Activated T-helper 2 cell treated with anti-CD3 and anti-CD28 coated beads, Interferon-gamma antibody, Interleukin-2, Interleukin-4, amounts not matched to agents 10 μg/mL and 5 μg/mL and 100 μg/mL, durations not matched to agents 14 hours and 24 hours and 36 hours (primary cell): ENCODE data around the gene YIPF2. TPM values are rescaled to one million over a fixed set of nuclear protein-coding genes. Genes with fewer than 3 reads are reported as not detected.

Source experiments
- DNase-seq: peaks from one replicate; pipeline ENCODE4 v3.0.0; 2021; ENCODE audit warnings: low spot score
- H3K27ac Mint-ChIP-seq: one replicate; pipeline ENCODE4 v1.8.0; 2021; ENCODE audit warnings: mixed read lengths
- H3K27me3 Mint-ChIP-seq: one replicate; pipeline ENCODE4 v1.8.0; 2021; ENCODE audit warnings: low read depth, mixed read lengths
- H3K36me3 Mint-ChIP-seq: one replicate; pipeline ENCODE4 v1.8.0; 2021; ENCODE audit warnings: low read depth, mixed read lengths
- H3K4me1 Mint-ChIP-seq: one replicate; pipeline ENCODE4 v1.8.0; 2021; ENCODE audit warnings: low read depth, mixed read lengths
- H3K4me3 Mint-ChIP-seq: one replicate; pipeline ENCODE4 v1.8.0; 2021; ENCODE audit warnings: low read depth, mild to moderate bottlenecking, moderate library complexity, mixed read lengths
- H3K9me3 Mint-ChIP-seq: one replicate; pipeline ENCODE4 v1.8.0; 2021; ENCODE audit warnings: mixed read lengths
- intact Hi-C: fragments of 100-400 bp; cut with micrococcal nuclease; formaldehyde crosslinking; loops from one replicate; pipeline ENCODE4 v1.15.1; 2023
- total RNA-seq: library from RNA; stranded (reverse); gene quantifications from 2 replicates; pipeline ENCODE4 v1.2.3, GENCODE V29; 2022

Gene YIPF2
- 25.0 and 25.9 TPM in 2 replicates for total RNA-seq

DNA sequence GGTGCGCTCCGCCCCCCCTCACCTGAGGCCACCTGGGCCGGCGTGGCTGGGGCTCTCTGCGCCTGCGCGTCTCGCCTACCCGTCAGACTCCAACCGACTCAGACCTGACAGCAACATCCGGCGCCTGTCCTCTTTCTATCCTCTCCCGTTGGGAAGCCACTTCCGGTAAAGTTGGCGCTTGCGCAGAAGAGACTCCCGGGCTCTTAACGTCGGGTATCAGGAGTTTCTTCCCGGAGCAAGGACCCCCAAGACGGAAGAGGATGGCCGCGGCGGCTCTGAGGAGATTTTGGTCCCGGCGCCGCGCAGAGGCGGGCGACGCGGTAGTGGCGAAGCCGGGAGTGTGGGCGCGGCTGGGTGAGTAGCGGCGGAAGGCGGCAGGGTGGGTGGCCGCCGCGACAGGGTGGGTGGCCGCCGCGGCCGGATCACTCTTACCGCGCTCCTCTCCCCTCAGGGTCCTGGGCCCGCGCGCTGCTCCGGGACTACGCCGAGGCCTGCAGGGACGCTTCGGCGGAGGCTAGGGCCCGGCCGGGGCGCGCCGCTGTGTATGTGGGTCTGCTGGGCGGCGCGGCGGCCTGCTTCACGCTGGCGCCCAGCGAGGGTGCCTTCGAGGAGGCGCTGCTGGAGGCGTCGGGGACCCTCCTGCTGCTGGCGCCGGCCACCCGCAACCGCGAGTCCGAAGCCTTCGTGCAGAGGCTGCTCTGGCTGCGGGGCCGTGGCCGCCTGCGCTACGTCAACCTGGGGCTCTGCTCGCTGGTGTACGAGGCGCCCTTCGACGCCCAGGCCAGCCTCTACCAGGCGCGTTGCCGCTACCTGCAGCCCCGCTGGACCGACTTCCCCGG, at the start of gene YIPF2, which contains the start of gene TIMM29:
Gene YIPF2, minus strand, starts transcription at position 77 of the 839 bp plus-strand sequence. CDS start 229 bp downstream, outside the sequence.
Gene TIMM29, plus strand, starts transcription at position 249 of the 839 bp plus-strand sequence. Its CDS starts 12 bp downstream, at position 261.
- H3K9me3 Mint-ChIP-seq: no peaks in the 10 kb centered on the region
- H3K27ac Mint-ChIP-seq: peak within 1 kb of the TSS; percentile 80
- peak within 1 kb of the TSS; percentile 94 for H3K4me3 Mint-ChIP-seq
- peaks cover 27% of the 10 kb centered on the region for H3K36me3 Mint-ChIP-seq
- H3K4me1 Mint-ChIP-seq: peaks cover 13% of the 10 kb centered on the region
- intact Hi-C loops: loop anchor here (1.0 to 2.0 kb wide), 2 partner anchors 33 to 58 kb away; partner anchors contain the start of genes CARM1 and SMARCA4
- peak; percentile 91 for DNase-seq
- H3K27me3 Mint-ChIP-seq: no peaks in the 10 kb centered on the region

DNA sequence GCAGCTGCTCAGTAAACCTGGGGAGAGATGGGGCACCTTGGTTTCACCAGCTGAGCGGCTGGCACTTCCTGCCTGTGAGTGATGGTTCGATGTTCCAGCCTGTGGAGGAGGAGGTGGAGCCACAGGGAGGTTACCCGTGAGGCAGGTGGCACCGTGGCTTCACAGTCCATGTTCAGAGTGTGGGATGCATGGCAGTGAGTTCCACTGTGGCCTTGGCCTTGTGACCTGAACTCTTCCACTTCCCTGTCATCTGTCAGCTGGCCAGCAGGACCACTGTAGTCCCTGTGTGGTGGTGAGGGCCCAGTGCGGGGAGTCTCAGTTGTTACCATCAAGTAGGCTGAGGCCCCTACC, 49.3 kb upstream of the YIPF2 start:
- Mint-ChIP-seq H3K4me3 (no peak overlapping the region), H3K36me3 (peaks cover 2% of the 10 kb centered on the region), H3K27ac (no peak overlapping the region), H3K9me3 (no peaks in the 10 kb centered on the region), H3K27me3 (no peaks in the 10 kb centered on the region), H3K4me1 (peaks cover 12% of the 10 kb centered on the region)
- intact Hi-C loops: no loop called here
- DNase-seq: no peak

DNA sequence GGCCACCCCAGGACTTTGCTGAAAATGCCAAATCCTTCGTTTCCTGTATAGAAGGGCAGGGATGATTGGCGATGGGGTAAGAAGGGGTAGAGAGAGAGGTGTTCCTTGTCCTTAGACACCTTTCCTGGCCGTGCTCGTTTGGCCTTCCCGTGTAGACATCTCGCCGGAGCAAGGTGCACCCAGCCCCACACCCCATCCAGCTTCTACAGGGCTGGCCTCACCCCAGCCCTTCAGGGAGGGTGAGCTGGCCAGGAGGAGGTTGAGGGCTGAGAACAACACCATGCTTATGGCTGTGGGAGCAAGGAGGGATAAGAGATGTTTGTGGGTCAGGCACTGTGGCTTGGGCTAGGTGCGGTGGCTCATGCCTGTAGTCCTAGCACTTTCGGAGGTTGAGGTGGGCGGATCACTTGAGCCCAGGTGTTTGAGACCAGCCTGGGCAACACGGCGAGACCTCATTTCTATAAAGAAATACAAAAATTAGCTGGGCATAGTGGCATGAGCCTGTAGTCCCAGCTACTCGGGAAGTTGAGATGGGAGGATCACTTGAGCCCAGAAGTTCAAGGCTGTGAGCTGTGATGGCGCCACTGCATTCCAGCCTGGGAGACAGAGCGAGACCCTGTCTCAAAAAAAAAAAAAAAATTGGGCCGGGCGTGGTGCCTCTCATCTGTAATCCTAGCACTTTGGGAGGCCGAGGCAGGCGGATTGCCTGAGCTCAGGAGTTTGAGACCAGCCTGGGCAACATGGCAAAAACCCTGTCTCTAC, 47.9 kb upstream of the YIPF2 start:
- intact Hi-C loops: no loop called here
- no peak overlapping the region for H3K4me3 Mint-ChIP-seq
- DNase-seq: no peak
- no peaks in the 10 kb centered on the region for H3K9me3 Mint-ChIP-seq
- no peaks in the 10 kb centered on the region for H3K27me3 Mint-ChIP-seq
- H3K36me3 Mint-ChIP-seq: peaks cover 2% of the 10 kb centered on the region
- H3K4me1 Mint-ChIP-seq: peaks cover 12% of the 10 kb centered on the region
- H3K27ac Mint-ChIP-seq: no peak overlapping the region

DNA sequence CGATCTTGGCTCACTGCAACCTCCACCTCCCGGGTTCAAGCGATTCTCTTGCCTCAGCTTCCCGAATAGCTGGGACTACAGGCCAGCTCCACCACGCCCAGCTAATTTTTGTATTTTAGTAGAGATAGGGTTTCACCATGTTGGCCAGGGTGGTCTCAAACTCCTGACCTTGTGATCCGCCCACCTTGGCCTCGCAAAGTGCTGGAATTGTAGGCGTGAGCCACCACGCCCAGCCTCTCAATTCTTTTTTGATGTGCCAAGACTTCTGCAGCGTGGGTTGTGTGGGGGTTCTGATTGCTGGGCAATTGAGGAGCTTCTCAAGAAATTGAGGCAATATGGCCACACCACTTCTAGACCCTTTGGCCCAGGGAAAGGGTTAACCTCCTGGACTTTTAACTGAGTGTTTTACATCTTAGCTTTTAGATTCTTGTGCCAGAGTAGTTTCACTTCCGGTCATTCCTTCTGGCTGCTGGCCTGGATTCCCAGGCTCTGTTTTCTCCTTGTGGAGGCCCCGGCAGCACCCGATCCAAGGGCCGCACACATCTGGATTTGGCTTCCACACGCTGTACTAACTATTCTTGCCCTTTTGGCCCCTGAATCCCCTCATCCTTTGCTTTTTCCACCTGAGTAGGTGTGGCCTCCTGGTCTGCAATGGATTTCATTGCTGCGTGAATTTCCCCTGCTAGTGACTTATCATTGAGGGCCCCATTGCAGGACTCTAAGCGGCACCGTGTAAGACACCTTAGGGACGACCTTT, 47.1 kb upstream of the YIPF2 start:
- H3K27ac Mint-ChIP-seq: no peak overlapping the region
- peaks cover 15% of the 10 kb centered on the region for H3K4me1 Mint-ChIP-seq
- intact Hi-C loops: no loop called here
- no peak overlapping the region for H3K4me3 Mint-ChIP-seq
- H3K9me3 Mint-ChIP-seq: no peaks in the 10 kb centered on the region
- H3K27me3 Mint-ChIP-seq: no peaks in the 10 kb centered on the region
- peaks cover 2% of the 10 kb centered on the region for H3K36me3 Mint-ChIP-seq
- no peak for DNase-seq

GRCh38 chr19:10971107-10971726, 42.8 kb upstream of the YIPF2 start:
- no peaks in the 10 kb centered on the region for H3K27me3 Mint-ChIP-seq
- H3K4me3 Mint-ChIP-seq: no peak overlapping the region
- H3K36me3 Mint-ChIP-seq: no peaks in the 10 kb centered on the region
- no peak overlapping the region for H3K27ac Mint-ChIP-seq
- H3K9me3 Mint-ChIP-seq: no peaks in the 10 kb centered on the region
- peaks cover 19% of the 10 kb centered on the region for H3K4me1 Mint-ChIP-seq
- no peak for DNase-seq
- intact Hi-C loops: no loop called here

DNA sequence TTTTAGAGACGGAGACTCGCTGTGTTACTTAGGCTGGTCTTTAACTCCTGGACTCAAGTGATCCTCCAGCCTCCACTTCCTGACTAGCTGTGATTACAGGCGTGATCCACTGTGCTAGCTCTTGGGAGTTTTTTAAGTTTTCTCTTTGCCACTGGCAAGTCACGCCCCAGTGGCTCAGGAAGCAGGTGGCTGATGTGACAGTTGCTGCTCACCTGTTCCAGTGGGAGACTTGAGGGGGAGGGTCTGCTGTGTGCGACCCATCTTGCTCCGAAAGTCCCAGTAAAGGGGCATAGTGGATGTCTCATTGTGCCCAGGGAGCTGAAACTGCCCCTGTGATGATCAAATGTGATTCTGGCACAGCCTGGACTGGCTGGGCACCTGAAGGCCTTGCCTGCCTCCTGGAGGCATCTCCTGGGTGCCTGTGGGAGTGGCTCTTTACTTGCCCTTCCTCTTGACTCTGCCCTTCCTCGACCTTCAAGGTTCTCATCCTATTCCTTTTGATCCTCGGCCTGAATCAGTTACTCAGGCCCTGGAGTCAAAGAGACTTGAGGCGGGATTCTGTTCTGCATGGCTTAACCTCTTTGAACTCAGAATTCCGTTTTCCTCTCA, 40.2 kb upstream of the YIPF2 start:
- intact Hi-C loops: no loop called here
- Mint-ChIP-seq H3K36me3 (peaks cover 11% of the 10 kb centered on the region), H3K4me3 (no peak overlapping the region), H3K4me1 (peaks cover 22% of the 10 kb centered on the region), H3K9me3 (no peaks in the 10 kb centered on the region), H3K27ac (no peak overlapping the region), H3K27me3 (no peaks in the 10 kb centered on the region)
- DNase-seq: no peak

DNA sequence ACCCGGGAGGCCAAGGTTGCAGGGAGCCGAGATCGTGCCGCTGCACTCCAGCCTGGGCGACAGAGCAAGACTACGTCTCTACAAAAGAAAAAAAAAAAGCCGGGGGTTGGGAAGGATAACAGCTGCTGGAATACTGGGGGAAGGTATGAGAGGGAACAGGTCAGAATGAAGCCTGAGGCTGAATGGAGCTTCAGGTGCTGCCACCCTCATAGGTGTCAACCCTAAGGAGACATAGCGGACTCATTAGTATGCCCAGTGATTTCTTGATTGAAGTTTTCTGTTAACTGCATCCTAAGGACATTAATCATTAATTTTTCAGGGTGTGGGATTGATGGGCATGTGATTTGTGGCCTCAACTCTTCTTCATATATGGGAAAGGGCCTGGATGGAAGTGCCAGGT, 38.4 kb upstream of the YIPF2 start:
- peaks cover 12% of the 10 kb centered on the region for H3K36me3 Mint-ChIP-seq
- no peak overlapping the region for H3K4me3 Mint-ChIP-seq
- no peaks in the 10 kb centered on the region for H3K9me3 Mint-ChIP-seq
- H3K27me3 Mint-ChIP-seq: no peaks in the 10 kb centered on the region
- intact Hi-C loops: no loop called here
- H3K4me1 Mint-ChIP-seq: peaks cover 35% of the 10 kb centered on the region
- H3K27ac Mint-ChIP-seq: no peak overlapping the region
- DNase-seq: no peak

DNA sequence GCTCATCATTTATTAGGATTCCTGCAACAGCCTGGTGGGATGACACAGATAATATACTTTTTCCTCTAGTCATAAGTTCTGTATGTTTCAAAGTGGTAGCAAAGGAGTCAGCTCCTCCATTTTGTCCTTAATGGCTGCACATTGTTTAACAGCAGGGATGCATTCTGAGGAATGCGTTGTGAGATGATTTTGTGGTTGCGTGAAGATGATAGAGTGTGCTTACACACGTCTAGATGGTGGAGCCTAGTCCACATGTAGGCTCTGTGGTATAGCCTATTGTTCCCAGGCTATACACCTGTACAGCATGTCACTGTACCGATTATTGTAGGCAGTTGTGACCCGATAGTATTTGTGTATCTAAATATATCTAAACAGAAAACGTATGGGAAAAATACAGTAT, 37.0 kb upstream of the YIPF2 start:
- peaks cover 35% of the 10 kb centered on the region for H3K4me1 Mint-ChIP-seq
- no peaks in the 10 kb centered on the region for H3K9me3 Mint-ChIP-seq
- no peak overlapping the region for H3K27ac Mint-ChIP-seq
- no peak overlapping the region for H3K4me3 Mint-ChIP-seq
- no peak for DNase-seq
- H3K36me3 Mint-ChIP-seq: peaks cover 12% of the 10 kb centered on the region
- no peaks in the 10 kb centered on the region for H3K27me3 Mint-ChIP-seq
- intact Hi-C loops: no loop called here

GRCh38 chr19:10964903-10965302, 36.5 kb upstream of the YIPF2 start:
- Mint-ChIP-seq H3K9me3 (no peaks in the 10 kb centered on the region), H3K4me3 (no peak overlapping the region), H3K27me3 (no peaks in the 10 kb centered on the region), H3K4me1 (peaks cover 35% of the 10 kb centered on the region), H3K27ac (no peak overlapping the region), H3K36me3 (peaks cover 12% of the 10 kb centered on the region)
- intact Hi-C loops: loop anchor here (5.0 kb wide), 1 partner anchor 1148 kb away; the partner anchor contains the start of gene FBXL12
- no peak for DNase-seq

- H3K9me3 Mint-ChIP-seq: no peaks in the 10 kb centered on the region
- H3K36me3 Mint-ChIP-seq: peaks cover 12% of the 10 kb centered on the region
- H3K27me3 Mint-ChIP-seq: no peaks in the 10 kb centered on the region
- no peak for DNase-seq
- H3K27ac Mint-ChIP-seq: peak overlapping the region; percentile 75
- intact Hi-C loops: loop anchor here (1.0 to 5.0 kb wide), 3 partner anchors 22 to 1147 kb away; partner anchors contain the start of gene FBXL12
- peak overlapping the region; percentile 44 for H3K4me3 Mint-ChIP-seq
- peaks cover 34% of the 10 kb centered on the region for H3K4me1 Mint-ChIP-seq
These were observed 35.4 kb upstream of the YIPF2 start for GRCh38 chr19:10963865-10964264.

GRCh38 chr19:10962863-10963262, 34.4 kb upstream of the YIPF2 start:
- H3K36me3 Mint-ChIP-seq: peaks cover 12% of the 10 kb centered on the region
- intact Hi-C loops: loop anchor here (1.0 to 5.0 kb wide), 3 partner anchors 21 to 1146 kb away; partner anchors contain the start of gene FBXL12
- DNase-seq: no peak
- peak overlapping the region; percentile 59 for H3K27ac Mint-ChIP-seq
- peaks cover 30% of the 10 kb centered on the region for H3K4me1 Mint-ChIP-seq
- H3K9me3 Mint-ChIP-seq: no peaks in the 10 kb centered on the region
- H3K27me3 Mint-ChIP-seq: no peaks in the 10 kb centered on the region
- H3K4me3 Mint-ChIP-seq: peak overlapping the region; percentile 91
